ENCODE data around the gene MED15. TPM values are rescaled to one million over a fixed set of nuclear protein-coding genes. Genes with fewer than 3 reads are reported as not detected.

MED15 gene
- total RNA-seq, 4 donors from 2014 or later = 16.5 to 110 (median 38.6) TPM

DNA sequence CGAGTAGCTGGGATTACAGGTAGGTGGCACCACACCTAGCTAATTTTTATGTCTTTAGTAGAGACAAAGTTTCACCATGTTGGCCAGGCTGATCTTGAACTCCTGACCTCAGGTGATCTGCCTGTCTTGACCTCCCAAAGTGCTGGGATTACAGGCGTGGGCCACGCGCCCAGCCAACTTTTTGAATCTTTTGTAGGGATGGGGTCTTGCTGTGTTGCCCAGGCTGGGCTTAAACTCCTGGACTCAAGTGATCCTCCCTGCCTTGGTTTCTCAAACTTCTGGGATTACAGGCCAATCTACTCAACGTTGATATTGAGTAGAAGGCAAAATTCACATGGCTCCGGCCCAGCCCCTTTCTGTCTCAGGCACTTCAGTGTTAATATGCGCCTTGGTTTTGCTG, 93.9 kb downstream of the MED15 start:
- H3K27me3 ChIP-seq = no peaks in the 10 kb centered on the region
- intact Hi-C loops (cut with DNase I; ENCODE audit: low total_unique reads) = no loop called here
- H3K4me1 ChIP-seq = no peaks in the 10 kb centered on the region
- H3K4me3 ChIP-seq = no peak overlapping the region
- no peak for TF ChIP-seq POLR2A (IDR thresholded peaks at IDR 0.05)
- H3K9me3 ChIP-seq = no peaks in the 10 kb centered on the region
- no peak for DNase-seq
- no peak overlapping the region for H3K27ac ChIP-seq
- no peaks in the 10 kb centered on the region for H3K36me3 ChIP-seq

GRCh38 chr22:20602609-20603164, 95.3 kb downstream of the MED15 start:
- no peak overlapping the region for H3K4me3 ChIP-seq
- no peaks in the 10 kb centered on the region for H3K4me1 ChIP-seq
- H3K27ac ChIP-seq = no peak overlapping the region
- TF ChIP-seq POLR2A (IDR thresholded peaks at IDR 0.05) = no peak
- TF ChIP-seq, protein P1, sequence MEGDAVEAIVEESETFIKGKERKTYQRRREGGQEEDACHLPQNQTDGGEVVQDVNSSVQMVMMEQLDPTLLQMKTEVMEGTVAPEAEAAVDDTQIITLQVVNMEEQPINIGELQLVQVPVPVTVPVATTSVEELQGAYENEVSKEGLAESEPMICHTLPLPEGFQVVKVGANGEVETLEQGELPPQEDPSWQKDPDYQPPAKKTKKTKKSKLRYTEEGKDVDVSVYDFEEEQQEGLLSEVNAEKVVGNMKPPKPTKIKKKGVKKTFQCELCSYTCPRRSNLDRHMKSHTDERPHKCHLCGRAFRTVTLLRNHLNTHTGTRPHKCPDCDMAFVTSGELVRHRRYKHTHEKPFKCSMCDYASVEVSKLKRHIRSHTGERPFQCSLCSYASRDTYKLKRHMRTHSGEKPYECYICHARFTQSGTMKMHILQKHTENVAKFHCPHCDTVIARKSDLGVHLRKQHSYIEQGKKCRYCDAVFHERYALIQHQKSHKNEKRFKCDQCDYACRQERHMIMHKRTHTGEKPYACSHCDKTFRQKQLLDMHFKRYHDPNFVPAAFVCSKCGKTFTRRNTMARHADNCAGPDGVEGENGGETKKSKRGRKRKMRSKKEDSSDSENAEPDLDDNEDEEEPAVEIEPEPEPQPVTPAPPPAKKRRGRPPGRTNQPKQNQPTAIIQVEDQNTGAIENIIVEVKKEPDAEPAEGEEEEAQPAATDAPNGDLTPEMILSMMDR (IDR thresholded peaks at IDR 0.05) = no peak
- no peak for DNase-seq
- no peaks in the 10 kb centered on the region for H3K9me3 ChIP-seq
- no peaks in the 10 kb centered on the region for H3K36me3 ChIP-seq
- no peaks in the 10 kb centered on the region for H3K27me3 ChIP-seq
- intact Hi-C loops (cut with DNase I; ENCODE audit: low total_unique reads) = no loop called here

DNA sequence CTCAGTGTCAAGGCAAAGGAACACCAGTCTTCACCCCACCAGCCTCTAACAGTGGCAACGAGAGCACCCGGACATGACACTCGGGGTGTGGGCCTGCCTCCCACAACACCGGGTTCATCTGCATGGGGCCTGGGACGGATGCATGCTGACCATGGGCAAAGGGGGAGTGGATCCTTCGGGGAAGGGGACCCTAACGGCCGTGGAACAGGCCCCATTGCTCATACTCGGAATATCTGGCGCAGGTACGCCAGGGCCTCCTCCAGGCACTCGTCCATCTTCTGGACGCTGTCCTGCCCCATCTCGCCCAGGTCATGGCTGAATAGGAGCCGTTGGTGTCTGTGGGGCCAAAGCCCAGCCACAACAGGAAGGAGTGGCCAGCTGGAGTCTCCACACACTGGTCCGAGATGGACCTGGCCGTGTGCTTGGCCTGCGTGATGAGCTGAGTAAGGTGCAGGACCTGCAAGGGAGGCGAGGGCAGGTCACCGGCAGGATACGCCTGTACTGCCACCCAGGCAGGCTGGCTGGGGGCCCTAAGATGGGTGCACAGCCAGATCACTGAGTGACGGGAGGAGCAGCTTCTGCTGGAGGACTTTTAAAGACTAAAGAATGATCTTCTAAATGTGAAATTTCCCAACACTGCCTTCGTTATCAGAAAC, 96.8 kb downstream of the MED15 start:
- no peaks in the 10 kb centered on the region for H3K27me3 ChIP-seq
- no peaks in the 10 kb centered on the region for H3K36me3 ChIP-seq
- H3K9me3 ChIP-seq = no peaks in the 10 kb centered on the region
- intact Hi-C loops (cut with DNase I; ENCODE audit: low total_unique reads) = no loop called here
- no peaks in the 10 kb centered on the region for H3K4me1 ChIP-seq
- TF ChIP-seq POLR2A (IDR thresholded peaks at IDR 0.05) = no peak
- TF ChIP-seq, protein P1 (IDR thresholded peaks at IDR 0.05) = no peak
- no peak for DNase-seq
- no peak overlapping the region for H3K27ac ChIP-seq
- no peak overlapping the region for H3K4me3 ChIP-seq

DNA sequence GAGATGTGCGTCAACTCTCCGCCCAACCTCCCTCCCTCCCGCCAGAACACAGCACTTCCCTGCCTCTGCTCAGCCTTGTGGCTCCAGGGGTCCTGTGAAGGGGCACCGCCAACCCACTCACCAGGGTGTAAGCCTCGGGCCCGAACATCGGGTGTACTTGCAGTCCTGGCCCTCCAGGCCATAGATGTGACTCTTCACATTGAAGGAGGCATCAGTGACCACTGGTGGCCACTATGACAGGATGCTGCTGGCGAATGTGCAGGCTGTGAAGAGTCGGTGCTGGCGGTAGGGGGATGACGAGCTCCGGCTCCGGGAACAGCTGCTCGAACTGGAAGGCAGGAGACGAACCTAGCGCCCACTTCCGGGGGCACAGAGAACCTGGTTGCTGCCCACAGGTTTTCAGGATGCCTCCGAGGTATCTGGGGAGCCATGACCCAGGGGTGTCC, 97.4 kb downstream of the MED15 start:
- Histone ChIP-seq H3K36me3 (no peaks in the 10 kb centered on the region), H3K27ac (no peak overlapping the region), H3K4me1 (no peaks in the 10 kb centered on the region), H3K27me3 (no peaks in the 10 kb centered on the region), H3K4me3 (no peak overlapping the region), H3K9me3 (no peaks in the 10 kb centered on the region)
- TF ChIP-seq, protein P1 (IDR thresholded peaks at IDR 0.05) = no peak
- TF ChIP-seq POLR2A (IDR thresholded peaks at IDR 0.05) = no peak
- intact Hi-C loops (cut with DNase I; ENCODE audit: low total_unique reads) = no loop called here
- no peak for DNase-seq

DNA sequence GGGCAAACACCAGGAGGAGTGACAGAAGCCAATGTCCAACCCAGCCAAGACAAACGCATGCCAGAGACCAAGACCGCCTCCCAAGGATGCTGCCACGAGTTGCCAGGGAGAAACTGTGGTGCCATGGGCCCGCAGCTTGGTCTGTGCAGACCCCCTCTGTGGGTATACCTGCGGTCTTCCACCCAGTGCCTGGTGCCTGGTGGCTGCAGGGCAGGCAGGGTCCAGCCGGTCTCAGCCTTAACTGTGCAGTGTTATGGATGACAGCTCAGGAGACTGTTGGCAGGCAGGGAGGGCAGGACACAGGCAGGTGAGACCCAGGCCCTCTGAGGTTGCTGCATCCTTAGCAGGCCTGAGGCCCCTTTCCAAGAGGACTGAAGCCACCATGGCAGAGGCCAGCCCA, 97.9 kb downstream of the MED15 start:
- H3K27me3 ChIP-seq = no peaks in the 10 kb centered on the region
- no peaks in the 10 kb centered on the region for H3K4me1 ChIP-seq
- H3K27ac ChIP-seq = no peak overlapping the region
- H3K9me3 ChIP-seq = no peaks in the 10 kb centered on the region
- no peak overlapping the region for H3K4me3 ChIP-seq
- H3K36me3 ChIP-seq = no peaks in the 10 kb centered on the region
- intact Hi-C loops (cut with DNase I; ENCODE audit: low total_unique reads) = no loop called here
- TF ChIP-seq, protein P1 (IDR thresholded peaks at IDR 0.05) = no peak
- TF ChIP-seq POLR2A (IDR thresholded peaks at IDR 0.05) = no peak
- DNase-seq = no peak

All from uterus (tissue), 4 donors.